ENCODE results near the gene DNAJB14.

Gene DNAJB14

DNA sequence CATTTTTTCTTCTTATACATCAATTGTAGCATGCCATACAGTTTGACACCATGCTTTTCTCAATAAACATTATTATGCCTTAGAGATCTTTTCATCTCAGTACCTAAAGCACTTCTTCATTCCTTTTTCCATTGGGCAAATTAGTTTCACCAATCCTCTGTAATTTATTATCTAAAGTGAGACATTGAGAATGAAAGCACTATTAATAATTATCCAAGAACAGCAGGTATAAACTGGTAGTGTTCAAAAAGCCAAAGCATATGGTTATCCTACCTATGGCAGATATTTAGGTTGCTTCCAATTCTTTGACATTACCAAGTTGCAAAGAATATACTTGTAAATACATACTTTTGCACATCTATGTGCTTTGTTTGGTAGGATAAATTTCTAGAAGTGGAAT is 67.8 kb downstream of the DNAJB14 start:
- DNase-seq: no peak
- intact Hi-C loops (cut with DNase I): no loop called here

DNA sequence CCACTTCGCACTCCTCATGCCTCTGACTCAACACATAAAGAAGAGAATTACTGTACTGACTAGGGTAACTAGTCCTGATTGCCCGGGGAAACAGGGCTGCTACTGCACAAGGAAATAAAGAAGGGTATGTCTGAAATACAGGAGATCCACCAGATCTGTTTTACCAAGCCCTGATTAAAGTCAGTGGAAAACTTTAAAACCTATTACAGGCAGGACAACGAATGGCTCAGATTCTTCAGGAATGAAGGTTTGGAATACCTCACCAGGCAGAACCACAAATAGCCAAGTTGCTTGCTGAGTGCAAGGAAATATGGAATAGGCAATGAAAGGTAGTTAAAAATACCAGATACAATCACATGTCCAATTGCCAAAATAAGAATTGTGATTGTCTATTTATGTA is 69.5 kb downstream of the DNAJB14 start:
- intact Hi-C loops (cut with DNase I): no loop called here
- DNase-seq: no peak

DNA sequence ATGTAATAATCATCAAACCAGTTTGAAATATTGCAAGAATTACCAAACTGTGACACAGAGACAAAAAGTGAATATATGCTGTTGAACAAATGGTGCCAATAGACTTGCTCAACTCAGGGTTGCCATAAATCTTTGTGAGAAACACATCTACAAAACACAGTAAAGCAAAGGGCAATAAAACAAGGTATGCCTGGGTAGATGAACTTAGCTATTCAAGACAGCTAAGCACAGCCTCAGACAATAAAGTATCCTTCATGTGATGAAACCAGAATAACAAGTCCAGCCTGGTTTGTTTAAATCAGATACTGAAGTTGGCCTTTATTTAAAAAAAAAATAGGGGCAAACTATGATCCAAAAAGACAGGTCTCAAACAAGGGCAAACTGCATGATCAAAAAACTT is 71.3 kb downstream of the DNAJB14 start:
- DNase-seq: no peak
- intact Hi-C loops (cut with DNase I): no loop called here

DNA sequence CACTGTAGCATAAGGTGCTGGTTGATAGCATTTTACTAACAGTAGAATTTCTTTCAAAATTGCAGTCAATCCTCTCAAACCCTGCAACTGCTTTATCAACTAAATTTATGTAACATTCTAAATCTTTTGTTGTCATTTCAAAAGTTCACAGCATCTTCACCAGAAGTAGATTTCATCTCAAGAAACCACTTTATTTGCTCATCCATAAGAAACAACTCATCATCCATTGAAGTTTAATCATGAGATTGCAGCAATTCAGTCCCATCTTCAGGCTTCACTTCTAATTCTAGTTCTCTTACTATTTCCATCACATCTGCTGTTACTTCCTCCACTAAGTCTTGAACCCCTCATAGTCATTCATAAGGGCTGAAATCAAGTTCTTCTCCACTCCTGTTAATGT is 73.8 kb downstream of the DNAJB14 start:
- no peak for DNase-seq
- intact Hi-C loops (cut with DNase I): no loop called here

DNA sequence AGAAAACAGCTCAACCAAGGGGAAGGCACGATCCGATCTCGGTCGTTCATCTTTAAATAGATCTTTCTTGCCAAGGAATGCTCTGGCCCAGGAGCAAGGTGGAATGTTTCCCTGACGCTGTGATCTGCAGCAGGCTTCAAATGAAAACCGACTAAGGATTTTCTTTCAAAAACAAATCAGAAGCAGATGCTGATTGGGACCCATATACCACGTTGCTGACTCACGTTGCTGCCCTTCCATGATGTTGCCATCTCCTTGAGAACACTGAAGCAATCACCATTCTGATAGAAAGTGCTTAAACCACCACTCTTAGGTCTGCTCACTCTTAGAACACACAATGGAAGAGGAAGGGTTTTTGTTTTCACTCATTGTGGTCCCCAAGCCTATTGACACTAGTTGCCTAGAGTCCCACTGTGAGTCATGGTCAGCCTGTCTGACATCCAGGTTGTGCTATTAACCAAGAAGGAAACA is 78.3 kb downstream of the DNAJB14 start:
- intact Hi-C loops (cut with DNase I): no loop called here
- no peak for DNase-seq

DNA sequence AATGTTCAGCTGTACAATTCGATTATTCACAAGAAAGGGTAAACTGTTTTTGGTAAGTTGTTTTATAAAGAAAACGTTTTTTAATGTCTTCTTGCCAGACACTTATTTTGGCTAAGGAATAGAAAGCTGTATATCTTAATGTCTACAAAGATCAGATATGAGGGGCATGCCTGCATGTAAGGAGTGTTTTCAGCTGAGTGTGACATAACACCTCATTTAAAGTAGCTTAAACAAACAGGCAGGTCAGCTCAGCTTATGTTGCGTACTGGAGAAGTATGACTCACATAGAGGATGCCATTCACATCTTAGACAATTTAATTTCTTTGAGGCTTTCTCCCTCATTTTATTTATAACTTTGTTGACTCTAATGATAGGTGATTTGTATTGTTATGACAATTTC is 82.6 kb downstream of the DNAJB14 start:
- no peak for DNase-seq
- intact Hi-C loops (cut with DNase I): no loop called here

DNA sequence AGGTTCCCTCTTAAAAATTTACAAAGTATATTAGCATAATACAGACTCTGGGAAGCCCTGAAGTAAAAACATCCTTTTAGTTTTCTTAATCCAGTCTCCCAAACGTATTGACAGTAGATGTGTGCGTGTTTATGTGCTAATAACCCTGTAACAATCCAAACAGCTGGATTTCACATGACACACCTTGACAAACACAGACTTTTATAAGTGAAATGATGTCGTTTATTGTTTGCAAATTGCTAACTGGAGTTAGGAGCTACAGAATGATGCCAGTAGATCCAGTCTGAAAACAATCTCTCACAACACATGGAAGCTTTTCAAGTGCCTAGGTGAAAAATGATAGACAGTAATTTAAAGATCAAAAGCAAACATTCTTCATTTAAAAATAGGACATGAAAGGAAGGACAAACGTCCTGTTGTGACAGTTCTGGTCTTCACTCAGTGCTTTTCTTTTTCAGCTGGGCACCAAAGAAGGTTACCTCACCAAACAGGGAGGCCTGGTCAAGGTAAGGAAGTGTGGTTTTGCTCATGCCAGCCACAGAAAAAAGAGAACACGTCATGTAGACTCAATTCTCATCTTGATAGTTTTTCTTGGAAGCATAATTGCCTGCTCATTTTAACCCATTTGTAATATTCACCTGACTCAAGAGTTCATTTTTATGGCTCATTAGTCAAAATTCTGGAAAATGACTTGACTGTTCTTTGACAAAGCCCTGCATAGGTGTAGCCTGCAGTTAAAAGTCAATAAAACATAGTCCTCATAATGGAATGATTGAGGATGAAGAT is 85.1 kb downstream of the DNAJB14 start:
- no peak for DNase-seq
- intact Hi-C loops (cut with DNase I): no loop called here

DNA sequence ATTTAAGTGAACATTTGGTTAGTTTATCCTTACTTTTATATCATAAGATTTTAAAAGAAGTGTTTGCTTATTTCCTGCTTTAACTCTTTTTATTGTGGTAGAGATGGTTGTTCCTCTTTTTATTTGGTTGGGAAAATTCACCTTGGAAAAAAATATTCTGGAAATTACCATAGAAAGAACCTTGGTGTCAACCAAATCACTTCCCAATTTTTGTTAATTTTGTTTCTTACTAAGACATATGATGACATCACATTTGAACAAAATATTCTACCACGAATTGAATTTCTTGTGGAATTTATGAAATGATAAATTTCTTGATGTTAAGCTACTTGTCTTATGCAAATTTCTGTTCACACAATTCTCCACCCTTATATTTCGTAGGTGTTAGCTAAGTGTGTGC is 85.9 kb downstream of the DNAJB14 start:
- no peak for DNase-seq
- intact Hi-C loops (cut with DNase I): no loop called here

DNA sequence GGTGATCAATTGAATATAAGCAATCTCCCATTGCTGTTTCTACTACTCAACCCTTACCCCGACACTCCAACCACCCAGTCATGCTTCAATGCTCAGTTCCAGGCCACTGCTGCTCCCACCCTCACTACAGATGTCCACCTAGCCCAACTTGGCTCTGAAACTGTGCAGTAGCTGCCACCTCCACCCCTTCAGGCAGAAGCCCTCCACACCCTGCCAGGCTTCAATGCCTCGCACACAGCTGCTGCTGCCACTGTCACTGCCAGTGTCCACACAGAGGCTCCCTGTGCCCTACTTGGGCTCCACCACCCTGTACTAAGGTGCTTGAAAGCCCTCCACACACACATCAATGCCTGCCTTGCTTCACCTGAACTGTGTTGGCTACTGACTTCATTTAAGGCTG is 86.8 kb downstream of the DNAJB14 start:
- intact Hi-C loops (cut with DNase I): no loop called here
- DNase-seq: no peak

DNA sequence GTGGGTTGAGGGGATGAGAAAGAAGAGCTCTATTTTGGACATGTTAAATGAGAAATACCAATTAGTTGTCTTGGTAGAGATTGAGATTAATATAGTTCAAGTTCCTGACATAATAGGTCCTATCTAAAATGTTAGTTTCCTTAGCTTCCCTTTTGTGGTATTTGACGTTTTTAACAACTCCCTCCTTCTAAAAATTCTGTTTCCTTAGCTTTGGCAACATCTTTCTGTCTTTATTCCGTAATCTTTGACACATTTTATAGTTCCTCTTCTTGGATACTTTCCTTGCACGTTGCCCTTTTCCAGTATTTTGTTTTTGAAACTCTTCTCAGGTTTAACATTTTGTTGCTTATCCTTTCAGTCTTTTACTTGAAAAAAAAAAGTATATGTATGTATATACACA is 89.1 kb downstream of the DNAJB14 start:
- intact Hi-C loops (cut with DNase I): no loop called here
- DNase-seq: no peak

DNA sequence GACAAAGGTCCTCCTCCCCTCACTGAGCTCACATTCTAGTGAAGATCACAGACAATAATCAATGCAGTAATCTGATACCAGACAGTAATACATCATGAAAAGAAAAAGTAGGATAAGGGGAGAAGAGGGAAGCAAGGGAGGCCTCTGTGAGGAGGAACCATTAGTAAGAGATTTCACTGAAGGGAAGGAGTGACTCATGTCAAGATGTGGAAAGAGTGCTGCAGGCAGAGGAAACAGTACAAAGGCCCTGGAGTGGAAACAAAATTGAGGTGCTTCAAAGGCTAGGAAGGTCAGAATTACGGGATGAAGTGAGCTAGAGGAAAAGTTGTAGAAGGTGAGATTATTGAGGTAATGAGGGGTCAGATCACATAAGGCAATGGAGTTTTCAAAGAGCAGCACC is 90.3 kb downstream of the DNAJB14 start:
- intact Hi-C loops (cut with DNase I): no loop called here
- DNase-seq: no peak

DNA sequence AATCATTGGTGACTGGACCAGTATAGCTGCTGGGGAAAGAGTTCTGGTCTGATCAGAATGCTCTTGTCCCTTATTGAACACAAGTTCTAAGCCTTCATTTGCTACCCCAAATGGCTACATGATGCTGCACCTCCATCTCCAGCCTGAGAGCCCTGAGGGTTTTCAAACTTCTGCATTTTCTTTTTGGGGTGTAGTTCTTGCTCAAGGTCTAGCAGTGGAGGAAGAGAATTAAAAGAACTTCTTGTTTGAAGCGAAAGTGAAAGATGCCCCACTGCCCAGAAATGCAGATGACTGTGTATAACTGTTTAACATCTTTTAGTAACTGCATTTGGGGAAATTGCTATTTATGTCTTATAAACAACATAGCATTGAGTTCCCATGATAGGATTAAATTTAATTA is 90.7 kb downstream of the DNAJB14 start:
- intact Hi-C loops (cut with DNase I): no loop called here
- no peak for DNase-seq

DNA sequence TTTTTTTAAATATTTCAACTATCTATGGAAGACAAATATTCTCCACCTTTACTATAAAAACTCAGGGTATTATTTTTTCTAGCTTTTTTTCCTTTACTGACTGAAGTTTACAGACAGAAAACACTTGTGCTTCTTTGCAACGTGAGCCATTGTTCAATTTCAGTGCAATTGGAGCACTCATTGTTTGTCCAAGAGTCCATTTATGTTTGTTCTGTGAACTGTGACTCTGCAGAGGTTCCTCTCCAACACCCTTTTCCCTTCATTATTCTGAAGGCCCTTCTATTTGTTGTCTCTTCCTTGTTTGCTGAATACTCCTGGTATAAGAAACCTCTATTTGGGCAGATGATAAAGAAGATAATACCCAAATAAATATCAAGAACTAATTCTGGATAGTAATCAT is 92.4 kb downstream of the DNAJB14 start:
- intact Hi-C loops (cut with DNase I): no loop called here
- DNase-seq: no peak

DNA sequence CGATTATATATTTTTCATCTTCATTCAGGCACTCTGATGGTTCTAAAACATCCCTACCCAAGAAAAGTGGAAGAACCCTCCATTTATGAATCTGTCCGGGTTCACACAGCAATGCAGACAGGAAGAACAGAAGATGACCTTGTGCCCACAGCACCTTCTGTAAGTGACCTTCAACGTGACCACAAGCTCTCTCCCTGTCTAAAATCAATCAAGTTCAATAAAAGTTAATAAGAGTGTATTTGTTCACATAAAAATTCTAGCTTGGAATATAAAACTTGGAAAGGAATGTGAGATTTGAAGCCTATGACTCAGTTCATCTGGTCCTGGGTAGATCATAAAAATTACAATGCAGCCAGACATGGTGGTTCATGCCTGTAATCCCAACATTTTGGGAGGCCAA is 93.2 kb downstream of the DNAJB14 start:
- DNase-seq: no peak
- intact Hi-C loops (cut with DNase I): no loop called here

DNA sequence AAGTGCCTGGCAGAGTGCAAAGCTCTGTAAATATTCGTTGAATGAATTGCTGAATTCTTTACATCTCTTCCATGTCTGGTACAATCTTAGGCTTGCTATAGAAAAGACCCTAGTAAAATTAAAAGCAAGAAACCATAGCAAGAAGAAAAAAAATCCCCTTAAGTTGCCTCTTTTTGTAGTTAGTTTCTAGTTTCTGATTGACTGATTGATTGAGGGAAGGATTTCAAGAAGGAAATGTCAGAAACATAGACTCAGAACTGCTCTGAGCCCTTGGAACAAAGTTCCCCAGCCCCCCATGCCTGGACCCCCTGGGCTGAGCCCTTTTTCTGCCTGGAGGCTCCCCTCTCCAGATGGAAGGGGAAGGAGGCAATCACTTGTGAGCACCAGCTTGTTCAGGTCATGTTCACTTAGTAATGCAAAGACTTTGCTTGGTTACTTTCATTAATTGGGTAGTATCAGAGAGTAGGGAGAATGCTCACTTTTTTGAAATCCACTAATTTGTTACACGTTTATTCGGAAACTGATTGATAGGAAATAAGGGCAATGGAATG is 94.1 kb downstream of the DNAJB14 start:
- DNase-seq: no peak
- intact Hi-C loops (cut with DNase I): no loop called here

DNA sequence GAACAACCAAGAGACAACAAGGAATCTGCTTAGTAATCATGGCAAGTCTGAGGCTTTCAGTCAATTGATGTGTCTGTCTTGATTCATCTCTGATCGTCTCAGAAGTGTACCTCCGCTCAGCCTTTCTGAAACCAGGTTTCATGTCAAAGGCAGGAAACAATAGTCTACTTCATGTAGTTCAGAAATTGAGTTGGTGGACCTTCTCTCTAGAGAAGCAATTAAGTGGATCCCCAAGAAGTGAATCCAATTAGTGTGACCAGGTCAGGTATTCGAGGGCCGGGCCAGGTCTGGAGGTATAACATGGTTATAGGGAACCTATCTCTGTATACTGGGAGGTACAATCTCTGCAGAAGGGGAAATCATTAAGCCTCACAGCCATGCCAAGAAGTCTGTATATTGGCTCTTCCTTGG is 97.8 kb downstream of the DNAJB14 start:
- intact Hi-C loops (cut with DNase I): no loop called here
- no peak for DNase-seq

DNA sequence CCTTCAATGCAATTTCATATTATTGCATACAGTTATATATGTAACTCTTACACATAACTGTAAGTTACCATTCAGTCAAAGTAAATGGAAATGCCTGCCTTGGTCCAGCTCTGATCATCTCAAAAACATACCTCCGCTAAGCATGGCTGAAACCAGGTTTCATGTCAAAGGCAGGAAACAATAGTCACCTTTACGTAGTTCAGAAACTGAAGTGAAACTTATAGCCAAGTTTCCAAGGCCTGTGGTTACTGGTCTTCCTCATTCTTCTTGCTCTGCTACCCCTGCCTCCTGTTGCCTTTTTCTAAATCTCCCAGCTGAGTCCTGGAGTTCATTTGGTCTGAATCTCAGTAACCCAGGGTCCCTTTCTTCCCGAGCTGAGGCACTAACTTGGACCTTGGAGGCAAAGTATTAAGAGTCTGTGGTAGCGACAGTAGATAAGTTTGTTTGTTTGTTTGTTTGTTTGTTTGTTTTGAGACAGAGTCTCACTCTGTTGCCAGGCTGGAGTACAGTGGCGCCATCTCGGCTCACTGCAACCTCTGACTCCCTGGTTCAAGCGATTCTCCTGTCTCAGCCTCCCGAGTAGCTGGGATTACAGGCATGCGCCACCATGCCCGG is 98.9 kb downstream of the DNAJB14 start:
- no peak for DNase-seq
- intact Hi-C loops (cut with DNase I): no loop called here

DNA sequence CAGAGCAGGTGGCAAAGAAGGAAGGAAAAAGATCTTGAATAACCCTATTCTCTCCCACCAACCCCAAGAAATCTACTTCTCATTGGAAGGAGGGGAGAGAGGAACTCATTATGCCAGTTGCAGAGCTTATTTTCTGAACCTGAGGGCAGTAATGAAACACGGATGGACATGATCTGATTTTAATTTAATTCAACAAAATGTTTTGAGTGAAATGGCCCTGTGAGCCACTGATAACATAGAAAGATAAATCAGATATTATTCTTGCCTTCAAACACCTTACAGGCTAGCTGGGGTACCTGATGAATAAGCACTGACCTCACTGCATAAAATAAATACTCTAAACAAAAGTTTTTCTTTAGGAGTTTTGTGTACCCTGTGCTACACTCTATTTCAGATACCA is 99.5 kb downstream of the DNAJB14 start:
- no peak for DNase-seq
- intact Hi-C loops (cut with DNase I): no loop called here

Data from posterior cingulate gyrus (tissue), 11 donors.